ENCODE results near the gene STAG1. TPM values are rescaled to one million over a fixed set of nuclear protein-coding genes. Genes with fewer than 3 reads are reported as not detected.

Gene STAG1
- total RNA-seq, 4 donors from 2014 or later, result 48.6 to 71.2 (median 58.2) TPM

DNA sequence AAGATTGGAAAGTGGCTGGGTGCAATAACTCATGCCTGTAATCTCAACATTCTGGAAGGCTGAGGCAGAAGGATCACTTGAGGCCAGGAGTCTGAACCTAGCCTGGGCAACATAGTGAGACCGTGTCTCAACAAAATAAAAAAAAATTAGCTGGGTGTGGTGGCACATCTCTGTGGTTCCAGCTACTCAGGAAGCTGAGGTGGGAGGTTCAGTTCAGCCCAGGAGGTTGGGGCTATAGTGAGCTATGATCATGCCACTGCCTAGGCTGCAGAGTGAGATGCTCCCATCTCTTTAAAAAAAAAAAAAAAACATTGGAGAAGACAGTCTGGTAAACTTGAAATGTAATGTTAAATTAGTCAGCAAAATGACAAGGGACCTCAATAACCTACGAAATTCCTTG, 57.9 kb downstream of the STAG1 start:
- TF ChIP-seq, protein P1, sequence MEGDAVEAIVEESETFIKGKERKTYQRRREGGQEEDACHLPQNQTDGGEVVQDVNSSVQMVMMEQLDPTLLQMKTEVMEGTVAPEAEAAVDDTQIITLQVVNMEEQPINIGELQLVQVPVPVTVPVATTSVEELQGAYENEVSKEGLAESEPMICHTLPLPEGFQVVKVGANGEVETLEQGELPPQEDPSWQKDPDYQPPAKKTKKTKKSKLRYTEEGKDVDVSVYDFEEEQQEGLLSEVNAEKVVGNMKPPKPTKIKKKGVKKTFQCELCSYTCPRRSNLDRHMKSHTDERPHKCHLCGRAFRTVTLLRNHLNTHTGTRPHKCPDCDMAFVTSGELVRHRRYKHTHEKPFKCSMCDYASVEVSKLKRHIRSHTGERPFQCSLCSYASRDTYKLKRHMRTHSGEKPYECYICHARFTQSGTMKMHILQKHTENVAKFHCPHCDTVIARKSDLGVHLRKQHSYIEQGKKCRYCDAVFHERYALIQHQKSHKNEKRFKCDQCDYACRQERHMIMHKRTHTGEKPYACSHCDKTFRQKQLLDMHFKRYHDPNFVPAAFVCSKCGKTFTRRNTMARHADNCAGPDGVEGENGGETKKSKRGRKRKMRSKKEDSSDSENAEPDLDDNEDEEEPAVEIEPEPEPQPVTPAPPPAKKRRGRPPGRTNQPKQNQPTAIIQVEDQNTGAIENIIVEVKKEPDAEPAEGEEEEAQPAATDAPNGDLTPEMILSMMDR (IDR thresholded peaks at IDR 0.05), result no peak
- TF ChIP-seq POLR2A (IDR thresholded peaks at IDR 0.05), result no peak
- TF ChIP-seq EP300 (IDR thresholded peaks at IDR 0.05), result no peak
- Histone ChIP-seq H3K27ac (no peak overlapping the region), H3K9me3 (no peaks in the 10 kb centered on the region), H3K36me3 (no peaks in the 10 kb centered on the region), H3K27me3 (no peaks in the 10 kb centered on the region), H3K4me3 (no peak overlapping the region), H3K4me1 (peaks cover 0 to 42% (median 6%) of the 10 kb centered on the region in 4 donors)
- DNase-seq (ENCODE audit: low spot score in 2 of 2), result no peak
- 75 to 85% methylated on average over 2 of the region's 2 CpGs for WGBS, 2 donors

DNA sequence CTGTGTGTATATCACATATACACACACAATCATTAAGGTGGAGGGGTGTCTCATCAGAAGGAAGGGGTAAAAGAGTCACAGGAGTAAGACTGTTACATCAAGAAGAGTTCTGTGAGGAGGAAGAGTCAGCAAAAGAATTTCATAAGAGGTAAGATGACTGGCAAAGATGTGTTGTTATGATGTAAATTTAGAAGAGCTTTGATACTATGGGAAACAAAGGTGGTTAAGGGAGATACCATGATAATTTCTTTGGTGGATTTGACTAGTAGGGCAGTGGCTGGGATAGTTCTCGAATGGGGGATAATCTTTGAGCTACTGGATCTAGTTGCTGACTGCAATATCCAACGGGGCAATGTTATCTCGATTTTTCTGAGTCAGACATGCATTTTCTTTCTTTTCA, 61.6 kb downstream of the STAG1 start:
- no peaks in the 10 kb centered on the region for H3K27me3 ChIP-seq
- WGBS, 2 donors, result 97% methylated on average over 3 of the region's 3 CpGs
- TF ChIP-seq, protein P1 (IDR thresholded peaks at IDR 0.05), result no peak
- no peak for TF ChIP-seq EP300 (IDR thresholded peaks at IDR 0.05)
- TF ChIP-seq POLR2A (IDR thresholded peaks at IDR 0.05), result no peak
- DNase-seq (ENCODE audit: low spot score in 2 of 2), result no peak
- H3K27ac ChIP-seq, result no peak overlapping the region
- peaks cover 0 to 22% (median 0%) of the 10 kb centered on the region in 4 donors for H3K4me1 ChIP-seq
- no peaks in the 10 kb centered on the region for H3K36me3 ChIP-seq
- H3K9me3 ChIP-seq, result no peaks in the 10 kb centered on the region
- H3K4me3 ChIP-seq, result no peak overlapping the region

DNA sequence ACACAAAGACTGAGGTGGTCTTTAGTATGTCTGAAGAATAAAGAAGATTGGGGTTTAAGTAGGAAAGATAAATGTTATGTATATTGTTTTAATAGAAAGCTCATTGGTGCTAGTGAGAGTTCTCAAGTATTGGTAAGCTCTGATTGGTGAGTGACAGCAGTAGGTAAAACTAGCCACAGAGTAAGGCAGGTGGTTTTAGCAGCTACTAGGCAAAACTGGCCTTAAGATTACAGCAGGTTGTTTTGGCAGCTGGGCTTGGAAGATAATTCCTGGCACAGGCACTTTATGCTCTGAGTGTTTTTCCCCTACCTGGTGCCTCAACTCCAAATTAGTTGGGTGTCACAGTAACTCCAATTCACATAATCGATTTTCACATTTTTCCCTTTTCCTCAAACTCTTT, 66.3 kb downstream of the STAG1 start:
- Histone ChIP-seq H3K27ac (no peak overlapping the region), H3K4me1 (peaks cover 0 to 7% (median 0%) of the 10 kb centered on the region in 4 donors), H3K36me3 (peaks cover 0 to 3% (median 0%) of the 10 kb centered on the region in 3 donors), H3K4me3 (no peak overlapping the region), H3K9me3 (no peaks in the 10 kb centered on the region), H3K27me3 (no peaks in the 10 kb centered on the region)
- WGBS, 2 donors, result 82 to 95% methylated on average over 1 of the region's 1 CpG
- TF ChIP-seq EP300 (IDR thresholded peaks at IDR 0.05) (no peak), POLR2A (IDR thresholded peaks at IDR 0.05) (no peak)
- TF ChIP-seq, protein P1 (IDR thresholded peaks at IDR 0.05), result no peak
- DNase-seq (ENCODE audit: low spot score in 2 of 2), result no peak

DNA sequence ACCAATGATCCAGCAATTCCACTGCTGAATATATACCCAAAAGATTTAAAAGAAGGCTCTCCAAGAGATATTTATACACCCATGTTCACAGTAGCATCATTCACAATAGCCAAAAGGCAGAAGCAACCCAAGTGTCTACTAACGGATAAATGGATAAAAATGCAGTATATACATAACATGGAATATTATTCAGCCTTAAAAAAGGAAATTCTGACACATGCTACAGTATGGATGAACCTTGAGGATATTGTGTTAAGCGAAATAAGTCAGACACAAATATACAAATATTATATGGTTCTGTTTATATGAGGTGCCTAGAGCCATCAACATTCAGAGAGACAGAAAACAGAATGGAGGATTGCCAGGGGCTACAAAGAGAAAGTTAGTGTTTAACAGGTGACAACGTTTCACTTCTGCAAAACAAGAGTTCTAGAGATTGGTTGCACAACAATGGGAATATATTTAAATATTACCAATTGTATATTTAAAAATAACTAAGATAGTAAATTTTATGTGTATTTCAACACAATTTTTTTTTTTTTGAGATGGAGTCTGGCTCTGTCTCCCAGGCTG, 69.4 kb downstream of the STAG1 start:
- no peaks in the 10 kb centered on the region for H3K9me3 ChIP-seq
- WGBS, 2 donors, result 87 to 93% methylated on average over 3 of the region's 3 CpGs
- no peak overlapping the region for H3K4me3 ChIP-seq
- H3K36me3 ChIP-seq, result peaks cover 0 to 3% (median 0%) of the 10 kb centered on the region in 3 donors
- TF ChIP-seq EP300 (IDR thresholded peaks at IDR 0.05) (no peak), POLR2A (IDR thresholded peaks at IDR 0.05) (no peak)
- TF ChIP-seq, protein P1 (IDR thresholded peaks at IDR 0.05), result no peak
- DNase-seq (ENCODE audit: low spot score in 2 of 2), result no peak
- no peaks in the 10 kb centered on the region for H3K27me3 ChIP-seq
- H3K4me1 ChIP-seq, result no peaks in the 10 kb centered on the region
- no peak overlapping the region for H3K27ac ChIP-seq

DNA sequence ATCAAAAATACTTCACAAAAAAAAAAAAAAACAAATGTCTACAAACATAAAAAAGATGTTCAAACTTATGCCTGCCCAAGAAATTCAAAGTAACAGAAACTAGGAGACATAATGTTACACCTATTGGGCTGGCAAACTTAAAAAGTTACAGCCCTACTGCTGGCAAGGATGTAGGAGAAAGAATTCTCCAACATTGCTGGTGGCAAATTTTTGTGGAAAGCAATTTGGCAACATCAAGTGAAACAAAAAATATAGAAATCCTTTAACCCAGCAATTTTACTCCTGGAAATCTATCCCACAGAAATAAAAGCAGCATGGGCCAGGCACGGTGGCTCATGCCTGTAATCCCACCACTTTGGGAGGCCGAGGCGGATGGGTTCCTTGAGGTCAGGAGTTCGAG, 73.2 kb downstream of the STAG1 start:
- 88 to 89% methylated on average over 4 of the region's 4 CpGs for WGBS, 2 donors

More for the DNA sequence above, 73.2 kb downstream of the STAG1 start:
- no peaks in the 10 kb centered on the region for H3K9me3 ChIP-seq
- no peak for DNase-seq (ENCODE audit: low spot score in 2 of 2)
- H3K4me1 ChIP-seq, result peaks cover 0 to 21% (median 0%) of the 10 kb centered on the region in 4 donors
- no peak overlapping the region for H3K27ac ChIP-seq
- no peaks in the 10 kb centered on the region for H3K36me3 ChIP-seq
- no peak overlapping the region for H3K4me3 ChIP-seq
- no peaks in the 10 kb centered on the region for H3K27me3 ChIP-seq
- TF ChIP-seq EP300 (IDR thresholded peaks at IDR 0.05) (no peak), POLR2A (IDR thresholded peaks at IDR 0.05) (no peak)
- TF ChIP-seq, protein P1 (IDR thresholded peaks at IDR 0.05), result no peak

Data from tibial nerve (tissue), 4 donors.